Measurements from ENCODE around the gene NOP9. TPM values are rescaled to one million over a fixed set of nuclear protein-coding genes. Genes with fewer than 3 reads are reported as not detected.

The NOP9 gene
- total and polyA plus RNA-seq, 9 of the 15 experiments (the other 6 are each of a cell fraction or from before 2014, with no cell fraction given): 1.0 to 27.9 (median 15.1) TPM

DNA sequence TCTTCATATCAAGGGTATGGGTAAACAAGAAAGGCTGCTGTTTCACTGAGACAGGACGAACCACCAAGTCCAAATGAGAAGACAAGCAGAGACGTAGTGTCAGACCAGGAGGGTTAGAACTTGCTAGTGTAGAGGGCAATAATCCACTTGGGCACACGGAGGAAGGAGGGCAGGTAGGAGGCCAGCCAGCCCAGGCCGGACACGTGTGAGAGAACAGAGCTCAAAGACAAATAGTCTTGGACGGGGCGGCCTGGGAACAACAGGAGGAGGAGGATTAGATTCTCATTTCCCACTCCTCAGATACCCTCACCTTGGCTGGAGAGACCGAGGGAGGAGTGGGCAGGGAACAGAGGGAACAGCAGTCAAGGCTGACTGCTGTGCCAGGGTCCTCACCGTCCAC lies 8.9 kb upstream of the NOP9 start:
- intact Hi-C loops (cut with micrococcal nuclease): no loop called here
- Histone ChIP-seq H3K4me1 (replicated peaks in 1 of 2; ENCODE audit: control insufficient read depth in 2 of 2, insufficient read depth in 2 of 2, low read length in 2 of 2) (no peaks in the 10 kb centered on the region), H3K79me2 (ENCODE audit: control insufficient read depth, insufficient read depth, low read length) (no peaks in the 10 kb centered on the region), H3K9me1 (ENCODE audit: control insufficient read depth, insufficient read depth, low read length) (no peaks in the 10 kb centered on the region), H2AFZ (ENCODE audit: low read depth, low read length) (no peak overlapping the region), H3K27ac (ENCODE audit: extremely low read depth, low read depth, low read length) (no peak overlapping the region), H4K20me1 (replicated peaks; ENCODE audit: control insufficient read depth, insufficient read depth, low read length) (no peaks in the 10 kb centered on the region), H3K4me3 (no peak overlapping the region), H3K9ac (ENCODE audit: insufficient read depth in 1 of 2, low read depth in 2 of 2, low read length in 2 of 2) (peak overlapping the region in 1 of 2 experiments; percentile 58; a peak in 2 of 4 replicates), H3K27me3 (ENCODE audit: control insufficient read depth in 2 of 2, insufficient read depth in 2 of 2, low read length in 2 of 2) (no peaks in the 10 kb centered on the region), H3K4me2 (ENCODE audit: insufficient read depth, low read length) (no peak overlapping the region), H3K36me3 (ENCODE audit: control insufficient read depth, insufficient read depth, low read length) (peaks cover 30% of the 10 kb centered on the region; the same call in 2 of the 3 replicates), H3K9me3 (replicated peaks; ENCODE audit: control insufficient read depth, insufficient read depth, low read depth, low read length) (no peaks in the 10 kb centered on the region)
- no peak for FAIRE-seq
- DNase-seq (ENCODE audit: extremely low read depth in 1 of 4, low spot score in 3 of 4): no peak
- BruUV-seq (replicated peaks): no TSS peak
- ATAC-seq: no peak
- CTCF ChIA-PET (ENCODE audit: low intra/inter-chr PET ratio): no interaction called here
- WGBS (ENCODE audit: insufficient coverage, low coverage, missing lambda C conversion rate): 74% methylated on average over 6 of the region's 9 CpGs
- in situ Hi-C loops (cut with MboI): loop anchor here (10.0 kb wide), 1 partner anchor 276 kb away; no protein-coding TSS in a partner anchor
- POLR2A ChIA-PET: interaction anchor here (0.5 to 1.1 kb wide), 5 partner anchors 9 to 89 kb away, joined by 3 to 4 read pairs (median 3); partner anchors contain the start of genes DHRS1, NOP9 and TSSK4
- TF ChIP-seq KLF13 (tag; IDR thresholded peaks at IDR 0.05; ENCODE audit: borderline replicate concordance, low read depth): no peak
- no peak for TF ChIP-seq EGR1 (conservative IDR thresholded peaks at IDR 0.05)
- TF ChIP-seq CSDE1 (IDR thresholded peaks at IDR 0.05): no peak
- TF ChIP-seq E4F1 (CRISPR knock-in tag; IDR thresholded peaks at IDR 0.05; ENCODE audit: borderline replicate concordance): no peak
- TF ChIP-seq TAF1 (IDR thresholded peaks at IDR 0.05; ENCODE audit: control insufficient read depth, extremely low read depth, insufficient read depth, low read length, severe bottlenecking): no peak
- TF ChIP-seq HDAC1 (IDR thresholded peaks at IDR 0.05): no peak
- TF ChIP-seq, protein P1, sequence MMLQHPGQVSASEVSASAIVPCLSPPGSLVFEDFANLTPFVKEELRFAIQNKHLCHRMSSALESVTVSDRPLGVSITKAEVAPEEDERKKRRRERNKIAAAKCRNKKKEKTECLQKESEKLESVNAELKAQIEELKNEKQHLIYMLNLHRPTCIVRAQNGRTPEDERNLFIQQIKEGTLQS (IDR thresholded peaks at IDR 0.05): no peak
- TF ChIP-seq, protein P1 (CRISPR knock-in tag; conservative IDR thresholded peaks at IDR 0.05): no peak
- TF ChIP-seq TFE3 (CRISPR knock-in tag; IDR thresholded peaks at IDR 0.05): no peak
